A673 (cell line): ENCODE measurements around the gene CA7. TPM values are rescaled to one million over a fixed set of nuclear protein-coding genes. Genes with fewer than 3 reads are reported as not detected.

Experiments used
- BruUV-seq: library from RNA; stranded (reverse); fragments of 400-500 nt; replicated peaks from 2 replicates; lab custom pipeline; 2021; lab: Mats Ljungman, UMichigan
- CTCF ChIA-PET: fragments of 300-600 bp; sonication (Branson Sonifier 250); formaldehyde crosslinking; loops from one replicate; lab custom pipeline; 2022; ENCODE audit warnings: antibody characterized with exemption; lab: Charles Lee
- POLR2A ChIA-PET: fragments of 300-600 bp; sonication (Branson Sonifier 250); formaldehyde crosslinking; loops from one replicate; lab custom pipeline; 2022; ENCODE audit warnings: antibody characterized with exemption; ENCODE audit not compliant: low non-redundant PET; lab: Charles Lee
- DNase-seq: peaks from one replicate; pipeline ENCODE4 v3.0.0-alpha.2; 2015; ENCODE audit warnings: low spot score
- H3K27ac ChIP-seq: fragments of 200-600 bp; sonication (generic); 2 replicates; pipeline ENCODE4 v1.5.1; 2016; ENCODE audit warnings: mixed run types, low read depth, mild to moderate bottlenecking, mixed read lengths, antibody characterized with exemption, low read length; ENCODE audit not compliant: poor library complexity, severe bottlenecking
- H3K27me3 ChIP-seq: fragments of 200-600 bp; sonication (generic); replicated peaks from 2 replicates; pipeline ENCODE4 v1.6.1; 2017; ENCODE audit warnings: mixed run types, low read depth, mild to moderate bottlenecking, mixed read lengths, antibody characterized with exemption, low read length; ENCODE audit not compliant: insufficient read depth, poor library complexity
- H3K36me3 ChIP-seq: fragments of 200-600 bp; sonication (generic); 2 replicates; pipeline ENCODE4 v1.6.1; 2016; ENCODE audit warnings: mixed run types, mild to moderate bottlenecking, mixed read lengths, antibody characterized with exemption, low read length; ENCODE audit not compliant: insufficient read depth, poor library complexity, severe bottlenecking
- H3K4me1 ChIP-seq: fragments of 200-600 bp; sonication (generic); 2 replicates; pipeline ENCODE4 v1.6.1; 2017; ENCODE audit warnings: mixed run types, mild to moderate bottlenecking, mixed read lengths, antibody characterized with exemption, low read length; ENCODE audit not compliant: insufficient read depth, poor library complexity, severe bottlenecking
- H3K4me3 ChIP-seq: fragments of 200-600 bp; sonication (generic); 2 replicates; pipeline ENCODE4 v1.5.1; 2016; ENCODE audit warnings: low read depth, mixed run types, mild to moderate bottlenecking, mixed read lengths, low read length; ENCODE audit not compliant: poor library complexity, severe bottlenecking
- H3K9me3 ChIP-seq: fragments of 200-600 bp; sonication (generic); 2 replicates; pipeline ENCODE4 v1.6.1; 2016; ENCODE audit warnings: mixed run types, low read depth, mild to moderate bottlenecking, mixed read lengths, antibody characterized with exemption, low read length; ENCODE audit not compliant: poor library complexity, severe bottlenecking
- EZH2 ChIP-seq: fragments of 200-600 bp; sonication (generic); IDR thresholded peaks from 2 replicates; pipeline ENCODE4 v1.6.1; 2017; ENCODE audit warnings: borderline replicate concordance, low read depth, mild to moderate bottlenecking, mixed read lengths, antibody characterized with exemption, low read length; ENCODE audit not compliant: poor library complexity, severe bottlenecking
- intact Hi-C: fragments of 100-400 bp; cut with micrococcal nuclease; formaldehyde crosslinking; loops from one replicate; pipeline ENCODE4 v1.10.0; 2022; ENCODE audit not compliant: unreplicated experiment
- total RNA-seq: library from RNA; stranded (reverse); gene quantifications from 2 replicates; pipeline ENCODE4 v1.2.3, GENCODE V29; 2021
- TF ChIP-seq, protein P1 (sequence below): fragments of 300-800, 200-600 bp; sonication (generic); conservative IDR thresholded peaks from 2 replicates; pipeline ENCODE4 v1.5.1; 2017; ENCODE audit warnings: low read depth, mild to moderate bottlenecking, antibody characterized with exemption, low read length, moderate library complexity, mixed read lengths

CA7 gene
- total RNA-seq, 1 experiment from 2014 or later = not detected

- no peak for TF ChIP-seq EZH2
- TF ChIP-seq, protein P1, sequence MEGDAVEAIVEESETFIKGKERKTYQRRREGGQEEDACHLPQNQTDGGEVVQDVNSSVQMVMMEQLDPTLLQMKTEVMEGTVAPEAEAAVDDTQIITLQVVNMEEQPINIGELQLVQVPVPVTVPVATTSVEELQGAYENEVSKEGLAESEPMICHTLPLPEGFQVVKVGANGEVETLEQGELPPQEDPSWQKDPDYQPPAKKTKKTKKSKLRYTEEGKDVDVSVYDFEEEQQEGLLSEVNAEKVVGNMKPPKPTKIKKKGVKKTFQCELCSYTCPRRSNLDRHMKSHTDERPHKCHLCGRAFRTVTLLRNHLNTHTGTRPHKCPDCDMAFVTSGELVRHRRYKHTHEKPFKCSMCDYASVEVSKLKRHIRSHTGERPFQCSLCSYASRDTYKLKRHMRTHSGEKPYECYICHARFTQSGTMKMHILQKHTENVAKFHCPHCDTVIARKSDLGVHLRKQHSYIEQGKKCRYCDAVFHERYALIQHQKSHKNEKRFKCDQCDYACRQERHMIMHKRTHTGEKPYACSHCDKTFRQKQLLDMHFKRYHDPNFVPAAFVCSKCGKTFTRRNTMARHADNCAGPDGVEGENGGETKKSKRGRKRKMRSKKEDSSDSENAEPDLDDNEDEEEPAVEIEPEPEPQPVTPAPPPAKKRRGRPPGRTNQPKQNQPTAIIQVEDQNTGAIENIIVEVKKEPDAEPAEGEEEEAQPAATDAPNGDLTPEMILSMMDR = no peak
- H3K4me1 ChIP-seq = peaks cover 19% of the 10 kb centered on the region
- H3K36me3 ChIP-seq = no peaks in the 10 kb centered on the region
- ChIA-PET POLR2A (no interaction called here), CTCF (no interaction called here)
- H3K27ac ChIP-seq = no peak overlapping the region
- H3K4me3 ChIP-seq = peak overlapping the region; percentile 53
- BruUV-seq = no TSS peak
- no peak for DNase-seq
- peaks cover 19% of the 10 kb centered on the region for H3K27me3 ChIP-seq
- intact Hi-C loops = no loop called here
- H3K9me3 ChIP-seq = no peaks in the 10 kb centered on the region
Measured at GRCh38 chr16:66844009-66844341, 239 bp upstream of the CA7 start.

DNA sequence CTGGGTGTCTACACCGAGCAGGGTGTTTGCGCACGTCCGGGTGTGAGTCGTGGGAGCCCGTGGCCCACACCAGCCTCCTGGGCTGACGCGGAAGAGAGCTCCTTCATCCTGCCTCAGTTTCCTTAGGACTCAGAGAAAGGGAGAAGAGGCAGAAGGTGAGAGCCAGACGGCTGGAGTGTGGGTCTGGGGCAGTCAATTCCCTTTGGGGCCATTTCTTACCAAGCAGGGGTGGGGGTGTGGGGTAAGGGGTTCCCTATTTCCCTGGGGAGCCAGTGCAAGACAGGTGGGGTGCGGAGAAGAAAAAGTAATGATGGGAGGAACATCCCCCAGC is 831 bp downstream of the CA7 start:
- peaks cover 19% of the 10 kb centered on the region for H3K4me1 ChIP-seq
- POLR2A ChIA-PET = no interaction called here
- TF ChIP-seq, protein P1 = no peak
- no peak for TF ChIP-seq EZH2
- BruUV-seq = no TSS peak
- peak overlapping the region; percentile 53 for H3K4me3 ChIP-seq
- no peak for DNase-seq
- no peaks in the 10 kb centered on the region for H3K36me3 ChIP-seq
- peaks cover 19% of the 10 kb centered on the region for H3K27me3 ChIP-seq
- no peak overlapping the region for H3K27ac ChIP-seq
- intact Hi-C loops = no loop called here
- H3K9me3 ChIP-seq = no peaks in the 10 kb centered on the region
- CTCF ChIA-PET = no interaction called here

DNA sequence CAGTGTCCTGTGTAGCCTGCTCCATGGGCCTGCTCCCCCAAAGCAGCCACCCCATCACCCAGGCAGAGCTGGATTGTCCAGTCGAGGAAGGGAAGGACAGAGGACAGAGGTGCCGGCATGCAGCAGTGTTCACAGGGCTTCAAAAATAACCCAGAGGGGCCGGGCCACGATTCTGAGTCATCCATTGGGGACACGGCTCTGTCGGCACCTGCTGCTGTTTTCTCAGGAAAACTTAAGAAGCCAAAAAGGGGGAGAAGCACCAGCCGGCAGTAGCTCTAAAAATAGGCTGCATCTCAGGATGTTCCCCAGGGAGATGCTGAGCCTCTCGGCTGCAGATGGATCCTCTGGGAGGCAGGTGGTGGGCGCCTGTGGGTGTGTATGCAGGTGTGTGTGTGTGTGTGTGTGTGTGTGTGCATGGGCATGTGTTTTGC is 1.6 kb downstream of the CA7 start:
- CTCF ChIA-PET = interaction anchor here (0.9 to 1.2 kb wide), 2 partner anchors 22 to 439 kb away, joined by 3 to 5 read pairs; no protein-coding TSS in a partner anchor
- BruUV-seq = no TSS peak
- TF ChIP-seq, protein P1 = no peak
- no peak for TF ChIP-seq EZH2

More for the DNA sequence above, 1.6 kb downstream of the CA7 start:
- H3K36me3 ChIP-seq = no peaks in the 10 kb centered on the region
- H3K4me1 ChIP-seq = peaks cover 19% of the 10 kb centered on the region
- no peak overlapping the region for H3K4me3 ChIP-seq
- DNase-seq = peak; percentile 25
- intact Hi-C loops = no loop called here
- POLR2A ChIA-PET = interaction anchor here (0.7 kb wide), 1 partner anchor 17 kb away, joined by 5 read pairs; no protein-coding TSS in a partner anchor
- H3K9me3 ChIP-seq = no peaks in the 10 kb centered on the region
- peaks cover 19% of the 10 kb centered on the region for H3K27me3 ChIP-seq
- no peak overlapping the region for H3K27ac ChIP-seq
